ENCODE measurements around the gene CAPS. TPM values are rescaled to one million over a fixed set of nuclear protein-coding genes. Genes with fewer than 3 reads are reported as not detected.

The CAPS gene
- total RNA-seq, 1 experiment from 2014 or later = 3.7 TPM

DNA sequence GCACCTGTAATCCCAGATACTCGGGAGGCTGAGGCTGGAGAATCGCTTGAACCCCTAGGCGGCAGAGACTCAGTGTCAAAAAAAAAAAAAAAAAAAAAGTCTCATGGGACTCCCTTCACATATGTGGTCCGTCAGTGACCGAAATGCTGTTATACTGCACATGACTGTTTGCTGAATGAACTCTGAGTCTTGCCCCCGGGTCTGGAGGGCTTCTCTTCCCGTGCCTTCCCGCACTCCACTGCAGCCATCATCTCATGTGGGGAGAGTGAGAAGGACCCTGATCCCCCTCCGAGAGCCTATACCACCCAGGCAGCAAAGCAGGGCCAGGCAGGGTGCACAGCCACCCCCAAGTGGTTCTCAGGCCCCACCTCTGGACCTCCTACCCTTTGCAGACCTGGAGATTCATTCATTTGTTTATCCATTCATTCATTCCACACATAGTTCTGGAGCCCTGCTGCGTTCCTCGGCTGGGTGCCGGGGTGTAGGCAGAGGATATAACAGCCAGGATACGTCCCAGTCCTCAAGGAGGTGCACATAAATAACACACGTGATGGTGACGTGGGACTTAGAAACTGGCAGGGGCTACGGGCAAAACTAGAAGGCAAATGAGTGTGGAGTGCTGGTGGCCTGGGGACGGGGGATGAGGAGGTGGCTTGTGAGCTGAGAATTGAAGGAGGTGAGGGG lies 24.6 kb upstream of the CAPS start:
- no peak for DNase-seq (ENCODE audit: low read depth, low spot score)
- in situ Hi-C loops (cut with HindIII; ENCODE audit: low pct_unique_long_range_greater_than_20kb, low sequenced_read_pairs) = no loop called here

DNA sequence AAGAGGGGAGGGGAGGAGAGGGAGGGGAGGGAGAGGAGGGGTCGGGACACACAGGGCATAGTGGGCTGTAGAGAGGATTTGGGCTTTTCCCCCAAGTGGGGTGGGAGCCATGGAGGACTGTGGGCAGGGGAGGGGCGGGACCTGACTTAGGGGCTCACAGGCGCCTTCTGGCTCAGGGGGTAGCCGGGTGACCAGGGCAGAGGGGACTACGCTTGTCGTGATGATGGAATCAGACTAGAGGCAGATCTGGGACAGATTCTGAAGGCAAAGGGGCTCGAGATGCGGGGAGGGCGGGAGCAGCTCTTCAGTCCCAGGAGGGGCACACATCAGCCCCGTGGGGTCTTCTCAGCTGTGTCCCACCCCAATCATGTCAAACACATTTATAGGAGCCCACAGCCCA lies 24.0 kb upstream of the CAPS start:
- in situ Hi-C loops (cut with HindIII; ENCODE audit: low pct_unique_long_range_greater_than_20kb, low sequenced_read_pairs) = no loop called here
- no peak for DNase-seq (ENCODE audit: low read depth, low spot score)

DNA sequence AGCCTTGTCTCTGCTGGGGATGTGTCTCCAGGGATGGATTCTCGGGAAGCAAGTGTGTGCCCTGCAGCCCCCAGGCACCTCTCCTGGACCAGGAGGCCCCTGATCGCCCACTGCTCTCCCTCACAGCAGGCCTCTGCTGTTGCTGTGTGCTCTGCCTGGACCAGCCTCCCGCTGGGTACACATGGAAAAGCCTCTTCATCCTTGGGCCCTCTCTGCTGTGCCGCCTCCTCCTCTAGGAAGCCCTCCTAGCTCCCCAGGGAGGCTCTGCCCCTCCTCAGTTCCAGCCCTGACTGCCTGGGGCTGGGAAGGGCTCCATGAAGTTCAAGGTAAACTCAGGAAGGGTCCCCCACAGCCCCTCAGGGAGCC lies 22.5 kb upstream of the CAPS start:
- in situ Hi-C loops (cut with HindIII; ENCODE audit: low pct_unique_long_range_greater_than_20kb, low sequenced_read_pairs) = no loop called here
- no peak for DNase-seq (ENCODE audit: low read depth, low spot score)

DNA sequence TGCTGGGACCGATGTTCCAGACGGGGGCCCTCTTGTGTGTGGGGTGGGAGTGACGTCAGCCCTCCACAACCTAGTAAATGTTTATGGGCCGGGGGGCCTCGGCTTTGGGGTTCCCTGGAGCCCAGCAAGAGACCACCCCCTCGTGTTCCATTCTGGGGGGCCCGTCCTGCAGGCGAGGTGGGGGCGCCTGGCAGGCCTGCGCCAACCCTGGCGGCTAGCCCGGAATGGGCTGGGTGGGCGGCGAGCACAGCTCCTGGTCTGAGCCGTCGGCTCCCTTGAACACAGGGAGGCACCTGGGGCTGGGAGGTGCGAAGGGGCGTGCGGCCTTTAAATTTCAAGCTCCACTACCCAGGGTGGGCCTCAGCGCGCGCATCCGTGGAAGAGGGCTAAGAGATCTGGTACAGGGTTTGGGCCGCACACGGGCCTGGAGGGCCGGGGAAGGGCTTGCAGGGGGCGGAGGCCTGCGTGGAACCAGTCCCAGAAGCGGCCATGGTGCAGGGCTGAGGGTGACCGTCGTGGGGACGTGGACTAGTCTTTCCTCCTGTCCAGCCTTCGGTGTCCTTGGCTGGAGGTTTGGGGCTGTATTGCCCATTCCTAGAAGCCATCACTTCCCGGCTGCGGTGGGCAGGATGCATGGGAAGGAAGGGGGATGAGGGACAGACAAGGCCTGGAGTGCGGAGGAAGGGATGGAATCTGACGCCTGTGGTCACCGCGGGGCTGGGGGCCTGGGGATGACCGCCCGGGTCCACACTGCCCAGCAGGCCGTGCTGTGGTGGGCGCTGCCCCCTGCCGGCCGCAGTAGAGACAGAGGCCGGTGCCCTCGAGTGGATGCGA lies 21.9 kb upstream of the CAPS start:
- in situ Hi-C loops (cut with HindIII; ENCODE audit: low pct_unique_long_range_greater_than_20kb, low sequenced_read_pairs) = no loop called here
- DNase-seq (ENCODE audit: low read depth, low spot score) = peak; percentile 52

DNA sequence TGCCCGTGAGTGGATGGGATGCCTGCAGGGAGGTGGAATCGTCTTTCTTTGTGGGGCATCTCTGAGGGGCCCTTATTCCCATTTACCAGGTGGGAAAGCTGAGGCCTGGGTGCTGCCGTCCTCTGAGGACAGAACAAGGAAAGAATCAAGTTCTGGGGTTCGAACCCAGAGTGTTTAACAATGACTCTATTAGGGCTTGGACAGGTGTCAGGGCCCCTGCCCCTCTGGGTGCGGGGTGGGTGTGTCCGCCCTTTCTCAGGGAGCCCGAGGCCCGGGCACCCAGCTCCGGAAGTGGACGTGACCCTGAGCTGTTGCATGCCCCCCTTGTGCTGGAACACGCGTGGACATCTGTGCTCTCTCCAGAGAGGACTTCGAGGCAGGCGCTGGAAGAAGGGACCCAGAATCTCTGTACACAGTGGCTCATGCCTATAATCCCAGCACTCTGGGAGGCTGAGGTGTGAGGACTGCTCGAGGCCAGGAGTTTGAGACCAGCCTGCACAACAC lies 21.2 kb upstream of the CAPS start:
- in situ Hi-C loops (cut with HindIII; ENCODE audit: low pct_unique_long_range_greater_than_20kb, low sequenced_read_pairs) = no loop called here

DNA sequence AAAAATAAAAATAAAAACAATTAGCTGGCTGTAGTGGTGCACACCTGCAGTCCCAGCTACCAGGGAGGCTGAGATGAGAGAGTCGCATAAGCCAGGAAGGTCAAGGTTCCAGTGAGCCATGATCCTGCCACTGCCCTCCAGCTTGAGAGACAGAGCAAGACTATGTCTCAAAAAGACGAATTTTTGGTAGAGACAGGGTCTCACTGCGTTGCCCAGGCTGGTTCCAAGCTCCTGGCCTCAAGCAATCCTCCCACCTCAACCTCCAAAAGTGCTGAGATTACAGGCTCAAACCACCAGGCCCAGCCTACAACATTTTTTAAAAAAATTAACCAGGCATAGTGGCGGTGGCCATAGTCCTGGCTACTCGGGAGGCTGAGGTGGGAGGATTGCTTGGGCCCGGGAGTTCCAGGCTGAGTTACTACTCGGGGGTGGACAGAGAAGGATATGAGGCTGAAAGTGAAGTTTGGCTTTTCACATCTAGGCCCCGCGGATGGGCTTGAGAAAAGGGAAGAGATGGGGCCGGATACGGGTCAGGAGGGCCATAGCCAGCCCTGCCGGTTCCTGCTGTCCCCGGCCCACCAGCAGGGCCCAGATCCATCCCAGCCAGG lies 20.7 kb upstream of the CAPS start:
- DNase-seq (ENCODE audit: low read depth, low spot score) = no peak
- in situ Hi-C loops (cut with HindIII; ENCODE audit: low pct_unique_long_range_greater_than_20kb, low sequenced_read_pairs) = no loop called here

More for the DNA sequence above, 21.2 kb upstream of the CAPS start:
- no peak for DNase-seq (ENCODE audit: low read depth, low spot score)

DNA sequence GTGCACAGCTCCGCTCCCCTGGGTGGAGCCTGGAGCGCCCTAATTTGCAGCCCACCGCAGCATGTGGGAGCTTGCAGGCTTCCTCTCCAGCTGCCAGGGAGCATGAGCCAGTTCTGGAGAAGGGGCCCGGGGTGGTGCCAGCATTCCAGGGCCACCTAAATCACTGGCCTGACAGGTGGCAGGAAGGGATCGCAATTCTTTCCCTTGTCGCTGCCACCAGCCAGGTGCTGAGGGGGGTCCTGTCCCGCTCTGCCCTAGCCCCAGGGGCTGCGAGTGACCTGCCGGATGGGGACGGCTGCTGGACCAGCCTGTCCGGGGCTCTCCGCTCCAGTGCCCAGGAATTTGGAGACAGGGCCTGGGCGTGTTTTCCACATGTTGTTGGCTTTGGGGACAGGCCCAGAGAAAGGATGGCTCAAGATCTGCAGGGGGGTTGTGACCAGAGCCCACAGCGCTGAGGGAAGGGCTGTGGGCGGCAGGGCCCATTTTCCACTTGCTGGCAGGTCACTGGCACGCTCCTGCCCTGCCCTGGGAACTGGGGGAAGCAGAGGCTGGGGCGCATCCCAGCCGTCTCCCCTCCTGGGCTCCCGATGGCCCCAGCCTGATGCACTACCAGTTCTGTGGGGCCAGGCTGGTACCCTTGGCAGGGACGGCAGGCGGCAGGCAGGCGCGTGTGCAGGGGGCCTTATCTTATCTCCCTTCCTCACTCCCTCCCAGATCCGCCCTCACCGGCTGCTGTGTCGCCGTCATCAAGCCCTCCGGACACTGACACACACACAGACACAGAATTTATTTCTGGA lies 19.9 kb upstream of the CAPS start:
- DNase-seq (ENCODE audit: low read depth, low spot score) = no peak
- in situ Hi-C loops (cut with HindIII; ENCODE audit: low pct_unique_long_range_greater_than_20kb, low sequenced_read_pairs) = no loop called here

DNA sequence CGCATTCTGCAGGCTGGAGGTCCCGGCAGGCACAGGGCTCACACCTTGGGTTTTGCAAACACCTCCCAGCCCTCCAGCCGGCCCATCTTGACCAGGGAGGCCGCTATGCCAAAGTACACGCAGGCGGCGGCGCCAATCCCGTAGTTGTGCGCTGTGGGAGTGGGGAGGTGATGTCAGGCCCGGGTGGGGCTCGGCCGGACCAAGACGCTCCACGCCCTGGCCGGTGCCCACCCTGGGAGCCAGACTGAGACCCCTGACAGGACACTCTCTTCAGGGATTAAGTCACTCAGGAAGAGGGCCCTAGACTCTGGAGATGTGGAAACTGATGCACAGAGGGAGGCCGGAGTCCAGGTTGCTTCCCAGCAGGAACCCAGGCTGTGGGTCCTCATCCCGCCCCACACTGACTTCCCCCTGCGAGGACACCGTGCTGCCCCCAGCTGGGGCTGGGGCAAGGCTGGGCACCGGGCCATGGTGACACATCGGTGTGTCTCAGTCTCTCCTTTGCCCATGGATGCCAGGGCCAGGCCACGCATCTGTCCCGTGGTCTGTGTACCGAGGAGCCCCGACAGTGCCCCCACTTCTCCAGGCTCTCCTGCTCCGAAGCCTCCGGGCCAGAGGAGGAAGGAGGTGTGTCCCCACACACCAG lies 19.2 kb upstream of the CAPS start:
- DNase-seq (ENCODE audit: low read depth, low spot score) = no peak
- in situ Hi-C loops (cut with HindIII; ENCODE audit: low pct_unique_long_range_greater_than_20kb, low sequenced_read_pairs) = no loop called here

DNA sequence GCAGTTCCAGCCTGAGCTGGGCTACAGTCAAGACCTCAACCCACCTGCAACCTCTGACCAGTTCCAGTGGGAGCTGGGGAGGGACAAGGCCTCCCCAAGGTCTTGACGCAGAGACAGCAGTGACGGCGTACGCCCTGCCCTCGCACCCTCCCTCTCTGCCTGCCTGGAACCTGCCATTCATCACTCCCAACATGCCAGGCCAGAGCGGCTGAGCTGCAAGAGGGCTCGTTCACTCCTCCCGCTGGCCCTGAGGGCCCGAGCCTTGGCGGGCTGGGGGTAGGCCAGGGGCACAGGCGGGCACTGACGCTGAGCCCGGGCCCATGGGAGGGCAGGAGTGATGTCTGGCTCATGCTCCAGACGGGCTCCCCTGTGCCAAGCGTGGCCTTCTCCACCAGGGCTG lies 18.6 kb upstream of the CAPS start:
- DNase-seq (ENCODE audit: low read depth, low spot score) = no peak
- in situ Hi-C loops (cut with HindIII; ENCODE audit: low pct_unique_long_range_greater_than_20kb, low sequenced_read_pairs) = no loop called here

DNA sequence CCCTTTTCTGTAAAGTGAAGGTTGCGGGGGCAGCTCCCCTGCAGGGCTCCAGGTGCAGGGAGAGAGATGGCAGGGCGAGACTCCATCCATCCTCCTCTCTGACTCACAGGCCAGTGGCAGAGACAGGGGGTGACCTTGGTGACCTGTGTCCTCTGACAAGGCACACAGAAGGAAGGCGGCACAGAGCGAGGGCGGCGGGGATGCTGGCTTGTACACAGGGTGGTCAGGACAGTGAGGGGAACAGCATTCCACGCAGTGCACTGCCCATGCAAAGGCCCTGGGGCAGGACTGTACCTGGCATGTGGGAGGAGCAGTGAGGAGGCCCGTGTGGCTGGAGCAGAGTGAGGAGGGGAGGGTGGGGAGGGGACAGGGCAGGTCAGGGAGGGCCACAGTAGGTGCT lies 18.2 kb upstream of the CAPS start:
- in situ Hi-C loops (cut with HindIII; ENCODE audit: low pct_unique_long_range_greater_than_20kb, low sequenced_read_pairs) = no loop called here
- DNase-seq (ENCODE audit: low read depth, low spot score) = no peak

DNA sequence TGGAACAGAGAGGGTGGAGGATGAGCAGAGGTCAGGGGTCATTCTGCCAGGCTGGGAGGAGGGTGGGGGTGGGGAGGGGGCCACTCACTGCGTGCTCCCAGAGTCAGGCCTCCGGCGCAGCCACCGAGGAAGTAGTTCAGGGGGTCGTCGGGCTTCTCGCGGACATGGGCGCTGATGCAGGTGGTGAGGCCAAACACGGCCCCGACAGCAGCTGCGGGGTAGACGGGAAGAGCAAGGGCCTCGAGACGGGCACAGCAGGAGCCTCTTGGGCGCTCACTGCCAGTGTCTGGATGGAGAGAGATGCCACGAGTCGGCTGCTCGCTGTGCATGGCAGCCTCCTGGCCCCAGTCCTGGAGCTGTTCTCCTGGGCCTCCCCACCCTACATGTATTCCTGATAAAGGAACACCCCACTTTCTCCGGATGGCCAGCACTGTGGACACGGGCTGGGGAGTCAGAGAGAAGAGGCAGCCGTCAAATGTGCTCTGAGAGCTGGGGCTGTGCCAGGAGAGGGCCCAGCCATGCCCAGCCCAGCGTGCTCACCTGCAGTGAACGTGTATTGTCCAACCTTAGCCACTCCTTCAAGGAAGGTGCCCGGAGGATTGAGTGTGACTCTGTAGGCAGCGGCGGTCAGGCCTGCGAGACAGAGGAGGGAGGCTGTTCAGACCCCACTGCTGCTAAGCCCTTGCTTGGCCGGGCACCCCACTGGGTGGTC lies 17.5 kb upstream of the CAPS start:
- in situ Hi-C loops (cut with HindIII; ENCODE audit: low pct_unique_long_range_greater_than_20kb, low sequenced_read_pairs) = no loop called here
- DNase-seq (ENCODE audit: low read depth, low spot score) = no peak

DNA sequence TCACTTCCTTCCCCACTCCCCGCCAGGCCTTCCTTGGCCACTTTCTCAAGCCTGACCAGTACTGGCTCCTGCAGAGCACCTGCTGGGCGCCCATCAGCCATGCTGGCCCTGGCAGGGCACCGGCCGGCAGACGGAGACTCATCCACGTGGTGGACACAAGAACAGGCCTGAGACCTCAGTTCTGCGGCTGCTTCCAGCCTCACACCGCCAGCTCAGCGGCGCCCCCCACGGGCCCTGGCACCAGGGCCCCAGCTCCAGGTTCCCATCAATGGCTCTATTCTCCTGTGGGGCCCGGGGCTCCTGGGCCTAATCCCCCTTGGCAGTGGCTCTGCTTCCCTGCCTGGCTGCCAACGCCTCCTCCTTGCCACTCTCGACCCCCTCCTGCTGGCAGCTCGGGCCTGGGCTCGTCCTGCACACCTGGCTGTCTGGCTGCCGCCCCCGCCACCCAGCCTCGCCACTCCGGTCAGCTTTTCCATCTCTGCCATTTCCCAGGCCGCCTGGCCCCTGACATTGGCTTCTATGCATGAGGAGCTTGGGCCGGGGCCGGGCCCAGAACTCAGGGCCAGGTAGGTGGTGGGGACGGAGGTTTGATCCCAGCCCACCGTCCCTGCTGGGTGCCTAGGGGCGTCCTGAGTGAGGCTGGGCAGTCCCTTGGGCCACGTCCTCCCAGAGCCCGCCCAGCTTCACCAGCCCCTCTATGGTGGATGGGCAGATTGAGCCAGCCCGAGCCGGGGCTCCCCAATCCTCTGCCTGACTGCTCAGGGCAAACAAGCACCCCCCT lies 16.7 kb upstream of the CAPS start:
- in situ Hi-C loops (cut with HindIII; ENCODE audit: low pct_unique_long_range_greater_than_20kb, low sequenced_read_pairs) = no loop called here
- no peak for DNase-seq (ENCODE audit: low read depth, low spot score)

DNA sequence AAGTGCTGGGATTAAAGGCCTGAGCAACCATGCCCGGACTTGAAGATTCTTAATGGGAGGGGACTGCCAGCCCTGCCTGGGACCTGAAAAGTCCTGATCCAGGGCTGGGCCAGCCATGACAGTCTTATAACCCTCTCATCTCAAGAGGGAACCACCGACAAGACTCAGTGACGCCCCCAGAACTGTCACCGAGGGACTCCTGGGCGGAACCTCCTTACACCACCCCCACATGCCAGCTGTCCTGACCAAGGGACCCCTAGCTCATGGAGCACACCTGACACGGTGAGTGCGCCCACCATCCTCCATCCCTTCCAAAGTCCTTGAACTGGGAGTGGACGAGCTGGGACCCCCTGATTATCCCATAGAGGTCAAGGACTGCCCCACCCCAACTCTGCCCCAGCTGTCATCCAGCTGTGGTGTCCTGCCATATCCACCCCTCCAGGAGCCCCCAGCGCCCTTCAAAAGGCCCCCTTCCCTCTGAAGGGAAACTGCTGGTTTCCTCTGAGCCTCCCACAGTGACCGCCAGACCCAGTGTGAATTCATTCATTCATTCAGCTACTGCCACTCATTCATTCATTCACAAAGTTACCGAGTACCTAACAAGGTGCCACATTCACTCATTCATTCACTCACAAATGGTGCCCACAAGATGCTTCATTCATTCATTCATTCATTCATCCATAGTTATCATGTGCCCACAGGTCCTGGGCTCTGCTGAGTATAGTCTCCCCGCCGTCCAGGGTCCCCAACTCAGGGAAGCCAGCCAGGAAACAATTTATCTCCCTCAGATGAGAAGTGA lies 14.1 kb upstream of the CAPS start:
- in situ Hi-C loops (cut with HindIII; ENCODE audit: low pct_unique_long_range_greater_than_20kb, low sequenced_read_pairs) = no loop called here
- DNase-seq (ENCODE audit: low read depth, low spot score) = no peak

DNA sequence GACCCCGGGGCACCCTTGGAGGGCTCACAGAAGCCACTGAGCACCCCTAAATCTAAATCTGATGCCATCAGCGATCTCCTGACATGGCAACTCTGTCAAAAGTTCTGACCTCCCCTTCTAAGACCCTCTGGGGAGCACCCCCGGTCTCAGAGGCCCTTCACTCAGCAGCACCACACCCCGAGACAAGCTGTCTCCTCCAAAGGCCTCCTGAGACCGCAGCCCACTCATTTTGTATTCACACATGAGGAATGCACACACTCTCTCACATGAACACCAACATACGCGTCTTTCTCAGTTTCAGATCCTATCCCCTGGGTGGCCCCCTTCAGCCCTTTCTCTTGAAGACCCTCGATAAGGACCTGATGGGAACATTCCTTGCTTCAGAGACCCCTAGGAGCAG lies 13.1 kb upstream of the CAPS start:
- in situ Hi-C loops (cut with HindIII; ENCODE audit: low pct_unique_long_range_greater_than_20kb, low sequenced_read_pairs) = no loop called here
- no peak for DNase-seq (ENCODE audit: low read depth, low spot score)

DNA sequence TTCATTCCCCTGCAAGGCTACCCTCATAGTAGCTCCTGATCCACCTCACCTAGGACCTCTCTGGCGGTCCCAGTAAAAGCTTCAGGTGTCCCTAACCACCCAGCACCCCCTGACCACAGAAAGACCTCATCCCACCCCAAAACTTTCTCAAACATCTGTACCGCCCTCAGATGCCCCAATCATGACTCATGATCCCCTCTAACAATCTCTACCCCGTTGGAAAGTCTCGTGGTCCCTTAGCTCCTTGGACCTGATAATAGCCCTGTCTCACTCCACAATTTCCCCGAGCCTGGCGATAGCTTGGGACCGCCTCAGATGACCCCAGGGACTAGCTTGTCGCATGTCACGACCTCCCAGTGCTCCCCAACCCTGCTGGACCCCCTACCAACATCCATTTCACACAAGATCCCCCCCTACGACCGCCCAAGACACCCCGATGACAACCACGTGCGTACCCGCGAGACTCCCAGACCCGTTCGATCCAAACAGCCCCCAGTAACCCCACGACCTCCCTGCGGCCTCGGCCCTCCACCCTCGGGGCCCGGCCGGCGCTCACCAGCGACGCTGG lies 10.9 kb upstream of the CAPS start:
- in situ Hi-C loops (cut with HindIII; ENCODE audit: low pct_unique_long_range_greater_than_20kb, low sequenced_read_pairs) = no loop called here
- no peak for DNase-seq (ENCODE audit: low read depth, low spot score)

Measured in SK-MEL-5 (cell line).